MCF 10A (cell line): Measurements from ENCODE around the gene WFDC12. TPM values are rescaled to one million over a fixed set of nuclear protein-coding genes. Genes with fewer than 3 reads are reported as not detected.

Experiments
- BruUV-seq: library from RNA; stranded (reverse); fragments of 400-500 nt; replicated peaks from 2 replicates; lab custom pipeline; 2021; lab: Mats Ljungman, UMichigan
- CTCF ChIA-PET: fragments of 300-600 bp; sonication (Branson Sonifier 250); formaldehyde crosslinking; extraction: SDS; loops from one replicate; lab custom pipeline; 2021; ENCODE audit warnings: antibody characterized with exemption, inconsistent platforms; lab: Yijun Ruan, JAX
- POLR2A ChIA-PET: fragments of 300-600, 350-650 bp; sonication (Branson Sonifier 250); formaldehyde crosslinking; extraction: SDS; loops from one replicate; lab custom pipeline; 2020; ENCODE audit warnings: antibody characterized with exemption, inconsistent platforms; lab: Yijun Ruan, JAX
- DNase-seq: peaks from one replicate; pipeline ENCODE4 v3.0.0-alpha.2; 2018; ENCODE audit not compliant: unreplicated experiment
- H3K27ac Mint-ChIP-seq: one replicate; pipeline ENCODE4 v1.8.0; 2022; ENCODE audit warnings: mild to moderate bottlenecking, low read depth, mixed read lengths; ENCODE audit not compliant: unreplicated experiment
- H3K27me3 Mint-ChIP-seq: one replicate; pipeline ENCODE4 v1.8.0; 2022; ENCODE audit warnings: mixed read lengths; ENCODE audit not compliant: insufficient read depth, unreplicated experiment
- H3K36me3 Mint-ChIP-seq: one replicate; pipeline ENCODE4 v1.8.0; 2022; ENCODE audit warnings: mild to moderate bottlenecking, moderate library complexity, mixed read lengths; ENCODE audit not compliant: insufficient read depth, unreplicated experiment
- H3K4me1 Mint-ChIP-seq: one replicate; pipeline ENCODE4 v1.8.0; 2022; ENCODE audit warnings: mixed read lengths; ENCODE audit not compliant: insufficient read depth, unreplicated experiment
- H3K4me3 Mint-ChIP-seq: one replicate; pipeline ENCODE4 v1.8.0; 2022; ENCODE audit warnings: mild to moderate bottlenecking, moderate library complexity, mixed read lengths; ENCODE audit not compliant: unreplicated experiment
- H3K9me3 Mint-ChIP-seq: one replicate; pipeline ENCODE4 v1.8.0; 2022; ENCODE audit warnings: mixed read lengths; ENCODE audit not compliant: unreplicated experiment
- CTCF ChIP-seq: fragments of 200-600 bp; IDR thresholded peaks from one replicate; pipeline ENCODE4 v1.8.0; 2022; ENCODE audit warnings: antibody characterized with exemption, mild to moderate bottlenecking; ENCODE audit not compliant: unreplicated experiment
- intact Hi-C: fragments of 100-400 bp; cut with micrococcal nuclease; formaldehyde crosslinking; loops from 2 replicates; pipeline ENCODE4 v1.14.1; 2022
- total RNA-seq: library from RNA; stranded (reverse); gene quantifications from 2 replicates; pipeline ENCODE4 v1.2.3, GENCODE V29; 2022

The WFDC12 gene
- total RNA-seq, 1 experiment from 2014 or later = not detected

GRCh38 chr20:45153752-45154151 lies 29.5 kb upstream of the WFDC12 start:
- peaks cover 25% of the 10 kb centered on the region for H3K27me3 Mint-ChIP-seq
- no TSS peak for BruUV-seq

GRCh38 chr20:45153147-45153546 lies 28.9 kb upstream of the WFDC12 start:
- peaks cover 31% of the 10 kb centered on the region for H3K27me3 Mint-ChIP-seq
- H3K27ac Mint-ChIP-seq = no peak overlapping the region
- H3K9me3 Mint-ChIP-seq = no peaks in the 10 kb centered on the region
- peaks cover 7% of the 10 kb centered on the region for H3K4me1 Mint-ChIP-seq
- intact Hi-C loops = no loop called here
- CTCF ChIA-PET = interaction anchor here (0.7 to 1.1 kb wide), 4 partner anchors 8 to 143 kb away, joined by 3 to 6 read pairs (median 3); no protein-coding TSS in a partner anchor
- H3K36me3 Mint-ChIP-seq = no peaks in the 10 kb centered on the region
- TF ChIP-seq CTCF = no peak
- no peak overlapping the region for H3K4me3 Mint-ChIP-seq
- POLR2A ChIA-PET = interaction anchor here (1.1 kb wide), 1 partner anchor 10 kb away, joined by 3 read pairs; no protein-coding TSS in a partner anchor
- BruUV-seq = no TSS peak
- no peak for DNase-seq

More at GRCh38 chr20:45153752-45154151, 29.5 kb upstream of the WFDC12 start:
- H3K4me3 Mint-ChIP-seq = no peak overlapping the region
- no peak overlapping the region for H3K27ac Mint-ChIP-seq
- CTCF ChIA-PET = interaction anchor here (0.7 to 1.1 kb wide), 4 partner anchors 9 to 142 kb away, joined by 3 to 6 read pairs (median 3); no protein-coding TSS in a partner anchor
- H3K9me3 Mint-ChIP-seq = no peaks in the 10 kb centered on the region
- intact Hi-C loops = no loop called here
- no peak for DNase-seq
- peaks cover 11% of the 10 kb centered on the region for H3K4me1 Mint-ChIP-seq
- POLR2A ChIA-PET = interaction anchor here (0.6 to 1.1 kb wide), 2 partner anchors 10 to 180 kb away, joined by 3 read pairs; no protein-coding TSS in a partner anchor
- H3K36me3 Mint-ChIP-seq = no peaks in the 10 kb centered on the region
- no peak for TF ChIP-seq CTCF

GRCh38 chr20:45152405-45152804 lies 28.1 kb upstream of the WFDC12 start:
- DNase-seq = no peak
- no peak for TF ChIP-seq CTCF
- Mint-ChIP-seq H3K4me1 (no peaks in the 10 kb centered on the region), H3K27me3 (peaks cover 39% of the 10 kb centered on the region), H3K36me3 (no peaks in the 10 kb centered on the region), H3K27ac (no peak overlapping the region), H3K4me3 (no peak overlapping the region), H3K9me3 (no peaks in the 10 kb centered on the region)
- CTCF ChIA-PET = interaction anchor here (1.0 to 2.2 kb wide), 2 partner anchors 13 to 84 kb away, joined by 3 to 14 read pairs; no protein-coding TSS in a partner anchor
- intact Hi-C loops = no loop called here
- POLR2A ChIA-PET = interaction anchor here (0.6 kb wide), 1 partner anchor 259 kb away, joined by 3 read pairs; no protein-coding TSS in a partner anchor
- no TSS peak for BruUV-seq

GRCh38 chr20:45149062-45149461 lies 24.8 kb upstream of the WFDC12 start:
- Mint-ChIP-seq H3K27ac (no peak overlapping the region), H3K36me3 (no peaks in the 10 kb centered on the region), H3K4me3 (no peak overlapping the region), H3K9me3 (no peaks in the 10 kb centered on the region), H3K27me3 (peaks cover 66% of the 10 kb centered on the region), H3K4me1 (no peaks in the 10 kb centered on the region)
- intact Hi-C loops = no loop called here
- ChIA-PET POLR2A (no interaction called here), CTCF (interaction anchor here (0.8 to 2.1 kb wide), 3 partner anchors 9 to 144 kb away, joined by 5 read pairs; no protein-coding TSS in a partner anchor)
- BruUV-seq = no TSS peak
- no peak for DNase-seq
- TF ChIP-seq CTCF = no peak
